Kidney tubule cell (primary cell): ENCODE data around the gene LRIG2.
A peak's percentile ranks its signal among the peaks of the same experiment; 100 is the strongest.

ENCODE experiments used
- DNase-seq: peaks from one replicate; pipeline ENCODE4 v3.0.0-alpha.2; 2018; ENCODE audit warnings: low spot score

LRIG2 gene

GRCh38 chr1:113170519-113170918, 97.5 kb downstream of the LRIG2 start:
- no peak for DNase-seq

- DNase-seq, result no peak
These were observed 105.1 kb downstream of the LRIG2 start for GRCh38 chr1:113178106-113178505.

GRCh38 chr1:113178522-113178921, 105.5 kb downstream of the LRIG2 start:
- peak; percentile 3 for DNase-seq
